HepG2 (cell line): ENCODE measurements around the gene UGT1A4. TPM values are rescaled to one million over a fixed set of nuclear protein-coding genes. Genes with fewer than 3 reads are reported as not detected.

Source experiments
- ATAC-seq: fragments of 200-7000 bp; cut with Tn5 transposase; 3 replicates; pipeline ENCODE4 v1.9.1; 2020; ENCODE audit warnings: mild to moderate bottlenecking, moderate library complexity
- BruUV-seq: library from RNA; stranded (reverse); fragments of 400-500 nt; replicated peaks from 2 replicates; lab custom pipeline; 2021; lab: Mats Ljungman, UMichigan
- CTCF ChIA-PET: fragments of 300-600 bp; formaldehyde crosslinking; extraction: SDS; loops from one replicate; lab custom pipeline; 2021; ENCODE audit warnings: low total read pairs, inconsistent platforms, low intra/inter-chr PET ratio; lab: Yijun Ruan, JAX
- POLR2A ChIA-PET: fragments of 350-600 bp; sonication (Branson Sonifier 250); formaldehyde crosslinking; loops from one replicate; lab custom pipeline; 2020; ENCODE audit warnings: antibody characterized with exemption, inconsistent platforms; lab: Yijun Ruan, JAX
- DNase-seq: peaks from one replicate; pipeline ENCODE4 v3.0.0-alpha.2; 2015; ENCODE audit warnings: low spot score
- FAIRE-seq: peaks from 3 replicates; lab custom pipeline; 2011; peaks lifted over from hg19 to GRCh38; lab: Jason Lieb, UNC
- H2AFZ ChIP-seq: one replicate; pipeline ENCODE4 v1.6.1; 2011; ENCODE audit warnings: low read length, inconsistent platforms
- H3K27ac ChIP-seq: fragments of 300-600 bp; 3 replicates; pipeline ENCODE4 v1.8.0; 2011; ENCODE audit warnings: mixed run types, mild to moderate bottlenecking, mixed read lengths, low read length, inconsistent platforms; ENCODE audit not compliant: insufficient read depth; ENCODE audit errors: extremely low read length
- H3K27me3 ChIP-seq, 2 experiments: fragments of 200-600 bp in 1 of 2; 2 replicates in 1 of 2; 3 replicates in 1 of 2; pipeline versions ENCODE4 v1.6.0 to v1.8.0; 2011; ENCODE audit warnings: low read length in 2 of 2, mild to moderate bottlenecking in 2 of 2, moderate library complexity in 2 of 2, inconsistent platforms in 1 of 2; ENCODE audit not compliant: insufficient read depth in 2 of 2, control insufficient read depth in 1 of 2
- H3K36me3 ChIP-seq, 2 experiments: fragments of 200-600 bp in 1 of 2; replicated peaks in 1 of 2; 2 replicates in 1 of 2; 3 replicates in 1 of 2; pipeline versions ENCODE4 v1.5.1 to v1.8.0; 2011; ENCODE audit warnings: low read length in 2 of 2, inconsistent platforms in 1 of 2; ENCODE audit not compliant: insufficient read depth in 2 of 2, control insufficient read depth in 1 of 2
- H3K4me1 ChIP-seq: 2 replicates; pipeline ENCODE4 v1.5.1; 2012; ENCODE audit warnings: low read length, inconsistent platforms; ENCODE audit not compliant: insufficient read depth
- H3K4me2 ChIP-seq: 2 replicates; pipeline ENCODE4 v1.6.0; 2011; ENCODE audit warnings: low read depth, low read length, inconsistent platforms
- H3K4me3 ChIP-seq, 3 experiments: fragments of 200-600 bp in 1 of 3; sonication (generic), shearing (Covaris generic) in 1 of 3; replicated peaks in 1 of 3; 2 replicates each; pipeline ENCODE4 v1.5.1; 2011 to 2016; ENCODE audit warnings: low read length in 3 of 3, inconsistent platforms in 2 of 3, low read depth in 2 of 3, mild to moderate bottlenecking in 2 of 3, control low read depth in 1 of 3, mixed read lengths in 1 of 3; ENCODE audit not compliant: insufficient read depth in 1 of 3
- H3K79me2 ChIP-seq: one replicate; pipeline ENCODE4 v1.6.1; 2011; ENCODE audit warnings: low read length, inconsistent platforms; ENCODE audit not compliant: insufficient read depth
- H3K9ac ChIP-seq: 2 replicates; pipeline ENCODE4 v1.6.0; 2011; ENCODE audit warnings: mild to moderate bottlenecking, low read depth, low read length, inconsistent platforms; ENCODE audit not compliant: insufficient read depth
- H3K9me3 ChIP-seq: 2 replicates; pipeline ENCODE4 v1.5.1; 2012; ENCODE audit warnings: mild to moderate bottlenecking, low read length
- H4K20me1 ChIP-seq: 2 replicates; pipeline ENCODE4 v1.6.0; 2011; ENCODE audit warnings: inconsistent platforms, mild to moderate bottlenecking, low read length, moderate library complexity; ENCODE audit not compliant: insufficient read depth
- CENPT ChIP-seq: sonication (generic); formaldehyde crosslinking; IDR thresholded peaks from 2 replicates; pipeline ENCODE4 v1.8.0; 2022; ENCODE audit warnings: low read depth, mild to moderate bottlenecking, moderate library complexity, missing genetic modification reagents
- DPF2 ChIP-seq: sonication (generic); formaldehyde crosslinking; IDR thresholded peaks from 2 replicates; pipeline ENCODE4 v1.4.0; 2020; ENCODE audit warnings: mild to moderate bottlenecking, low read depth, missing genetic modification reagents, borderline replicate concordance
- EHMT2 ChIP-seq: fragments of 200-600 bp; sonication (generic); IDR thresholded peaks from 2 replicates; pipeline ENCODE4 v1.7.0; 2017; ENCODE audit warnings: antibody characterized with exemption, low read depth, low read length, borderline replicate concordance
- HIVEP1 ChIP-seq: sonication (generic); formaldehyde crosslinking; IDR thresholded peaks from 2 replicates; pipeline ENCODE4 v1.4.0; 2020; ENCODE audit warnings: mild to moderate bottlenecking, missing genetic modification reagents
- KDM5A ChIP-seq: fragments of 200-600 bp; sonication (generic); IDR thresholded peaks from 2 replicates; pipeline ENCODE4 v1.7.0; 2018; ENCODE audit warnings: antibody characterized with exemption, mild to moderate bottlenecking, low read length, borderline replicate concordance
- KLF13 ChIP-seq: sonication (generic); formaldehyde crosslinking; IDR thresholded peaks from 2 replicates; pipeline ENCODE4 v1.4.0; 2020; ENCODE audit warnings: mild to moderate bottlenecking, missing genetic modification reagents
- SALL2 ChIP-seq: sonication (generic); formaldehyde crosslinking; IDR thresholded peaks from 2 replicates; pipeline ENCODE4 v1.8.1; 2023; ENCODE audit warnings: mild to moderate bottlenecking, missing genetic modification reagents, inconsistent platforms
- ZNF143 ChIP-seq: sonication (generic); formaldehyde crosslinking; IDR thresholded peaks from 2 replicates; pipeline ENCODE4 v1.4.0; 2020; ENCODE audit warnings: missing genetic modification reagents
- ZNF343 ChIP-seq: sonication (generic); formaldehyde crosslinking; IDR thresholded peaks from 2 replicates; pipeline ENCODE4 v1.4.0; 2020; ENCODE audit warnings: mild to moderate bottlenecking, missing genetic modification reagents
- ZNF589 ChIP-seq: sonication (generic); formaldehyde crosslinking; conservative IDR thresholded peaks from 2 replicates; pipeline ENCODE4 v1.8.0; 2022; ENCODE audit warnings: mild to moderate bottlenecking, moderate library complexity, missing genetic modification reagents
- WGBS: methylation state at CpG from one replicate; pipeline ENCODE4 v1.1.6; 2017; ENCODE audit warnings: low lambda C conversion rate; 5-methylcytosine and 5-hydroxymethylcytosine counted together
- in situ Hi-C: cut with HindIII; loops from 2 replicates; pipeline ENCODE4 v1.10.0; 2017; ENCODE audit warnings: low pct_unique_long_range_greater_than_20kb; ENCODE audit not compliant: extremely low pct_ligation_motif_present
- intact Hi-C: fragments of 100-400 bp; cut with micrococcal nuclease; formaldehyde crosslinking; loops from one replicate; pipeline ENCODE4 v1.10.0; 2022; ENCODE audit not compliant: unreplicated experiment
- polyA plus RNA-seq, 8 experiments: library from polyadenylated mRNA; depleted of rRNA in 3 of 8; stranded (reverse) in 7 of 8; unstranded in 1 of 8; fragments of >200 nt; fragmentation: Illumina TruSeq in 4 of 8; extraction: Trizol in 4 of 8; gene quantifications; 2 replicates each; pipeline versions ENCODE4 v1.2.1 to v1.2.3, GENCODE V29; 2011 to 2016; ENCODE audit warnings: low read depth in 4 of 8, missing spikeins in 1 of 8, mixed read lengths in 1 of 8; ENCODE audit not compliant: insufficient read depth in 1 of 8
- total RNA-seq, 5 experiments: library from RNA; depleted of rRNA; stranded (reverse); fragments of >200 nt; fragmentation: Illumina TruSeq; extraction: Trizol; gene quantifications; 2 replicates each; pipeline ENCODE4 v1.2.3, GENCODE V29; 2016; ENCODE audit warnings: low read depth in 1 of 5
- TF ChIP-seq, protein P1 (sequence below): sonication (generic); formaldehyde crosslinking; IDR thresholded peaks from 2 replicates; pipeline ENCODE4 v1.5.1; 2020; ENCODE audit warnings: missing genetic modification reagents, mild to moderate bottlenecking, borderline replicate concordance
- TF ChIP-seq, protein P2 (sequence below): sonication (generic); formaldehyde crosslinking; IDR thresholded peaks from 2 replicates; pipeline ENCODE4 v1.8.1; 2023; ENCODE audit warnings: mild to moderate bottlenecking, moderate library complexity, missing genetic modification reagents
- TF ChIP-seq, protein P3 (sequence below): sonication (generic); formaldehyde crosslinking; IDR thresholded peaks from 2 replicates; pipeline ENCODE4 v1.8.1; 2023; ENCODE audit warnings: missing genetic modification reagents, inconsistent platforms, borderline replicate concordance
- TF ChIP-seq, protein P4 (sequence below): sonication (generic); formaldehyde crosslinking; IDR thresholded peaks from 2 replicates; pipeline ENCODE4 v1.5.0; 2020; ENCODE audit warnings: missing genetic modification reagents
- TF ChIP-seq, protein P5 (sequence below): sonication (generic); formaldehyde crosslinking; IDR thresholded peaks from 2 replicates; pipeline ENCODE4 v1.5.1; 2020; ENCODE audit warnings: mild to moderate bottlenecking, missing genetic modification reagents, borderline replicate concordance

UGT1A4 gene
- total and polyA plus RNA-seq, 2 of the 13 experiments (the other 11 are each of a cell fraction or from before 2014, with no cell fraction given): not detected

DNA sequence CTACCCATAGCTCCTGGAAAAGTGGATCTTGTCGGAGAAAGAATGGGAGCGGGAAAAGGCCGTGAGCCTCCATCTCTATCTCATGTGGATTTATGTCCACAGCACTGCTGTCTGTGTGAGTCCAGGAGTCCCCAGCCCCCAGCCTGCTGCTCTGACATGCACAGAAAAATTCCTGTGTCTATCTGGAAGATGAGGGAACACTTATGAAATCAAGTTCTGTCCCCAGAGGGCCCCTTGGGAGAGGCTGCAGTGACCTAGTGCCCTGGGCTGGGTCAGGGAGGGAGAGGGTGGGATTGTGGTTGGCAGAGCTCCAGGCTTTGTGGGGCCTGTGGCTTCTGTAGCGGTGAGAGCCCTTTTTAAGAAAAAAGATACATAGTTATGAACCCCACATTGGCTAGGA lies 98.2 kb downstream of the UGT1A4 start (continued):
- TF ChIP-seq KDM5A: no peak
- no peak for TF ChIP-seq CENPT
- TF ChIP-seq, protein P1, sequence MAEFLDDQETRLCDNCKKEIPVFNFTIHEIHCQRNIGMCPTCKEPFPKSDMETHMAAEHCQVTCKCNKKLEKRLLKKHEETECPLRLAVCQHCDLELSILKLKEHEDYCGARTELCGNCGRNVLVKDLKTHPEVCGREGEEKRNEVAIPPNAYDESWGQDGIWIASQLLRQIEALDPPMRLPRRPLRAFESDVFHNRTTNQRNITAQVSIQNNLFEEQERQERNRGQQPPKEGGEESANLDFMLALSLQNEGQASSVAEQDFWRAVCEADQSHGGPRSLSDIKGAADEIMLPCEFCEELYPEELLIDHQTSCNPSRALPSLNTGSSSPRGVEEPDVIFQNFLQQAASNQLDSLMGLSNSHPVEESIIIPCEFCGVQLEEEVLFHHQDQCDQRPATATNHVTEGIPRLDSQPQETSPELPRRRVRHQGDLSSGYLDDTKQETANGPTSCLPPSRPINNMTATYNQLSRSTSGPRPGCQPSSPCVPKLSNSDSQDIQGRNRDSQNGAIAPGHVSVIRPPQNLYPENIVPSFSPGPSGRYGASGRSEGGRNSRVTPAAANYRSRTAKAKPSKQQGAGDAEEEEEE (CRISPR knock-in tag): no peak
- no peak for TF ChIP-seq EHMT2
- TF ChIP-seq, protein P2, sequence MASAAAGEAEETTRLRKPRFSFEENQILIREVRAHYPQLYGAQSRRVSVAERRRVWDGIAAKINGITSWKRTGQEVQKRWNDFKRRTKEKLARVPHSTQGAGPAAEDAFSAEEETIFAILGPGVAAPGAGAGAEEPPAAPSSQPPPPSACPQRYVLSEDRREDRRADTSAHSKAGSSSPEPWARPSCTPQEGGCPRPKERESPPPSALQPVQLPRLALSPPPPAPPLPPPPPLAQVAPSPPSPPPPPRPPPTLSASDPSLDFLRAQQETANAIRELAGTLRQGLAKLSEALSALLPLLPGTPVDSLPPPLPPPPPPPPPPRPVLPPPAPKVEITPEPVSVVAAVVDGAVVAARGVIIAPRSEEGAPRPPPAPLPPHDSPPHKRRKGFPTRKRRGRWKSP: no peak
- TF ChIP-seq, all 625 proteins: peak for 0

DNA sequence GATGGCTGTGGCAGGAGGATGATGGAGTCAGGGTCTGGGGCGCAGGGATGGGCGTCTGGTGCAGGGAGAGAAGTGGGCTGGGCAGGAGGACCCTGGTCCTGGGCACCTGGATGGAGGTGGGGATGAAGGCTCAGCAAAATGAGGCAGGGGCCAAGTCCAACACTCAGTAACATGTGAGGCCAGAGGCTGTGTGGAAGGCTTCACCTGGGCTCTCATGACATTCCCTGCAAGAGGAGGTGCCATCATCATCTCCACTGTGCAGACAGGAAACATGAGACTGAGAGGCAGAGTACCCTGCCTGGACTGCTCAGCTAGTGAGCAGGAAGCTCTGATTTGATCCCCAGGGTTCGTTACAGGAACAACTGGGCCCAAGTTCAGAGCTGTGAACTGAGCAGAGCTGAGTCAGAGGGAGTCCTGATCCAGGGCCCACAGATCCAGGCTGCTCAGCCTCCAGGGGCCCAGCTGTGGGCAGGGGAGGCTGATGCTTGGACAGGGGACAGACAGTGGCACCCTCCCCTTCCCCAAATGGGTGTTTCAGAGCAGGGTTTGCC lies 98.9 kb downstream of the UGT1A4 start:
- 63% methylated on average over 3 of the region's 3 CpGs for WGBS
- FAIRE-seq (no peak), DNase-seq (no peak), ATAC-seq (peak; percentile 18)
- Histone ChIP-seq H4K20me1 (no peaks in the 10 kb centered on the region), H3K4me3 (no peak overlapping the region), H3K79me2 (no peaks in the 10 kb centered on the region), H3K4me1 (peaks cover 23% of the 10 kb centered on the region), H3K9ac (no peak overlapping the region), H3K9me3 (no peaks in the 10 kb centered on the region), H3K27ac (no peak overlapping the region), H3K36me3 (no peaks in the 10 kb centered on the region), H3K4me2 (no peak overlapping the region), H3K27me3 (peaks cover 7 to 36% of the 10 kb centered on the region in 2 experiments; a peak in 4 of 5 replicates), H2AFZ (no peak overlapping the region)
- intact Hi-C loops (no loop called here), in situ Hi-C loops (no loop called here)
- CTCF ChIA-PET: no interaction called here
- POLR2A ChIA-PET: no interaction called here
- BruUV-seq: no TSS peak
- TF ChIP-seq KLF13 (CRISPR knock-in tag): no peak
- TF ChIP-seq ZNF589: no peak
- TF ChIP-seq, protein P3, sequence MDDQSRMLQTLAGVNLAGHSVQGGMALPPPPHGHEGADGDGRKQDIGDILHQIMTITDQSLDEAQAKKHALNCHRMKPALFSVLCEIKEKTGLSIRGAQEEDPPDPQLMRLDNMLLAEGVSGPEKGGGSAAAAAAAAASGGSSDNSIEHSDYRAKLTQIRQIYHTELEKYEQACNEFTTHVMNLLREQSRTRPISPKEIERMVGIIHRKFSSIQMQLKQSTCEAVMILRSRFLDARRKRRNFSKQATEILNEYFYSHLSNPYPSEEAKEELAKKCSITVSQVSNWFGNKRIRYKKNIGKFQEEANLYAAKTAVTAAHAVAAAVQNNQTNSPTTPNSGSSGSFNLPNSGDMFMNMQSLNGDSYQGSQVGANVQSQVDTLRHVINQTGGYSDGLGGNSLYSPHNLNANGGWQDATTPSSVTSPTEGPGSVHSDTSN: no peak
- TF ChIP-seq, protein P4, sequence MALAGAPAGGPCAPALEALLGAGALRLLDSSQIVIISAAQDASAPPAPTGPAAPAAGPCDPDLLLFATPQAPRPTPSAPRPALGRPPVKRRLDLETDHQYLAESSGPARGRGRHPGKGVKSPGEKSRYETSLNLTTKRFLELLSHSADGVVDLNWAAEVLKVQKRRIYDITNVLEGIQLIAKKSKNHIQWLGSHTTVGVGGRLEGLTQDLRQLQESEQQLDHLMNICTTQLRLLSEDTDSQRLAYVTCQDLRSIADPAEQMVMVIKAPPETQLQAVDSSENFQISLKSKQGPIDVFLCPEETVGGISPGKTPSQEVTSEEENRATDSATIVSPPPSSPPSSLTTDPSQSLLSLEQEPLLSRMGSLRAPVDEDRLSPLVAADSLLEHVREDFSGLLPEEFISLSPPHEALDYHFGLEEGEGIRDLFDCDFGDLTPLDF: no peak
- no peak for TF ChIP-seq DPF2 (CRISPR knock-in tag)
- no peak for TF ChIP-seq SALL2 (CRISPR knock-in tag)
- TF ChIP-seq, protein P5, sequence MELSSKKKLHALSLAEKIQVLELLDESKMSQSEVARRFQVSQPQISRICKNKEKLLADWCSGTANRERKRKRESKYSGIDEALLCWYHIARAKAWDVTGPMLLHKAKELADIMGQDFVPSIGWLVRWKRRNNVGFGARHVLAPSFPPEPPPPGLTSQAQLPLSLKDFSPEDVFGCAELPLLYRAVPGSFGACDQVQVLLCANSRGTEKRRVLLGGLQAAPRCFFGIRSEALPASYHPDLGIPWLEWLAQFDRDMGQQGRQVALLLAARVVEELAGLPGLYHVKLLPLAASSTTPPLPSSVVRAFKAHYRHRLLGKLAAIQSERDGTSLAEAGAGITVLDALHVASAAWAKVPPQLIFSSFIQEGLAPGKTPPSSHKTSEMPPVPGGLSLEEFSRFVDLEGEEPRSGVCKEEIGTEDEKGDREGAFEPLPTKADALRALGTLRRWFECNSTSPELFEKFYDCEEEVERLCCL (CRISPR knock-in tag): no peak
- TF ChIP-seq ZNF143: no peak
- no peak for TF ChIP-seq HIVEP1 (CRISPR knock-in tag)
- no peak for TF ChIP-seq ZNF343 (CRISPR knock-in tag)
